Measurements from ENCODE around the gene C1QTNF5.

- TF ChIP-seq CTCF (IDR thresholded peaks at IDR 0.05) (no peak), EZH2 (IDR thresholded peaks at IDR 0.05; ENCODE audit: borderline replicate concordance, insufficient read depth, low read depth, low read length, poor library complexity, severe bottlenecking) (no peak)
Observed at GRCh38 chr11:119350302-119350701, 9.6 kb upstream of the C1QTNF5 start.

Measured in B cell (primary cell).